HG03066 (cell line): ENCODE results near the gene ACOXL.

Source experiments
- ATAC-seq: cut with Tn5 transposase; IDR thresholded peaks from one replicate; pipeline ENCODE4 v1.9.1; 2021; ENCODE audit warnings: low read depth; ENCODE audit not compliant: unreplicated experiment

Gene ACOXL

DNA sequence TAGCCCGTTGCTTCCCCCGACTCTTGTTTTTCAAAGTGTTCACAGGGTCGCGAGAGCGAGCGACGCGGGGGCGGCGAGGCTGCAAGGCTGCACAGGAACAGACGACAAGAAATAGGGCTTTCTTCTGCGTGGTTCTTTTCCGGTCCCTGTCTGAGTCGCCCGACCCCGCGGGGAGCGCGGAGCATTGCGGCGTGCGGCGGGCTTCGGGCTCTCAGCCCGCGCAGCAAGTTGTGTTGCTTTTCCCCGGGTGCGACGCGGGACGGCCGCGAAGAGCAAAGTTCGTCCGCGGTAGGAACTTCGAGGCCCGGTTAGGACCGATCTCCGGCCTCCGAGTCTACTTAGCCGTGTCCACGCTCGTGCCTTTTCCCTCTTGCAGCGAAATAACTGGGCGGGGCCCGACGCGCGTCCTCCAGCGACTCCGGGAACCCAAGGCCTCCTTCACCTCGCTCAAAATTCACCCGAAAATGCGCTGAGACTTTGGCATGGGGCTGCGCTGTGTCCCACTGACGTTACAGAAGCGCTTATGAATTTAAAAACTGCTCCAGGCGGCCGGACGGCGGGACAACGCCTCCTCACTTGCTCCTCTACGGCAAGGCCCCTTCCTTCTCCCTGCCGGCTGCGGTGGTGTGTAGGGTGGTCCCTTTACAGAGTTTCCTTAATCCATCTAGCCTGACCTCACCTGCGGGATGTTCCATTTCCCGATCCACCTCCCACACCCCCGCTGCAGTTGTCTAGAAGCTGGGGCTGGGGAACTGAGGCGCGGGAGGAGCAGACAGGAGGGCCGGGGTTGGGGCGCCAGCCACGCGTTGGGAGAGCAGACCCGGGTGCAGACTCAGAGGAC is 386.8 kb downstream of the ACOXL start:
- ATAC-seq, result no peak

- ATAC-seq, result no peak
Measured at GRCh38 chr2:111119822-111120252, 387.5 kb downstream of the ACOXL start.

DNA sequence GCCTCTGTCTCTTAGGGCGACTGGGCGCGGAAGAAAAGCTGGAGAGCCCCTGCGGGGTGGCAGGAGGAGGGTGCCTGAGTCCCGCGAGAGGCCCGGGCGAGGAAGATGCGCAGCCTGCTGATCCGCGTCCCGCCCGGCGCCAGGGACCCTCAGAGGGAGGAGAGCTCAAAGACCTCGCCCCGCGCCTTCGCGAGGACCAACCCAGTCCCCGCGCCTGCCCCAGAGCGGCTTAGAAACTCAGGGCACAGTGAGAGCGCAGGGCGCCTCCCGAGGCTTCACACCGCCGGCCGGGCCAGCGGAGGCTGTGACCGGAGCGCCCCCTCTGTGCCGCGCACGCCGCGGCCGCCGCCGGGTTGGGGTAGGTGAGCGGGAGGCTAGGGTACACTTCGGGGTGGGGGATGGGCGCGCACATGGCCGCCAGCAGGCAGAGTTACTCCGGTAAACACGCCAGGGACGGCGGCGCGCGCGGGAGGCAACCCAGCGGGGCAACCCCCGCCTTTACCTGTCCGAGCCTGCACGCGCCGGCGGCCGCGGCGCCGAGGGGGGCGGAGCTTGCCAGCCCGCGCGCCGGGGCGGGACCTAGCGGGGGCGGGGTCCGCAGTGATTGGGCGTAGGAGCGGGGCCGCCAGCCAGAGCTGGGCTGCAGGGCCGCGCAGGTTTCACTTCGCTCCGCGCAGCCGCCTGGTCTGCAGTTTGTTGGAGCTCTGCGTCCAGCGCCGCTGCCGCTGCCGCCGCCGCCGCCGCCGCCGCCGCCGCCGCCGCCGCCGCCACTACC is 388.1 kb downstream of the ACOXL start, which contains the start of gene BCL2L11:
Gene BCL2L11, plus strand, starts transcription at position 662 of the 775 bp plus-strand sequence. CDS start 2,832 bp downstream, outside the sequence.
- peak; percentile 53 for ATAC-seq

DNA sequence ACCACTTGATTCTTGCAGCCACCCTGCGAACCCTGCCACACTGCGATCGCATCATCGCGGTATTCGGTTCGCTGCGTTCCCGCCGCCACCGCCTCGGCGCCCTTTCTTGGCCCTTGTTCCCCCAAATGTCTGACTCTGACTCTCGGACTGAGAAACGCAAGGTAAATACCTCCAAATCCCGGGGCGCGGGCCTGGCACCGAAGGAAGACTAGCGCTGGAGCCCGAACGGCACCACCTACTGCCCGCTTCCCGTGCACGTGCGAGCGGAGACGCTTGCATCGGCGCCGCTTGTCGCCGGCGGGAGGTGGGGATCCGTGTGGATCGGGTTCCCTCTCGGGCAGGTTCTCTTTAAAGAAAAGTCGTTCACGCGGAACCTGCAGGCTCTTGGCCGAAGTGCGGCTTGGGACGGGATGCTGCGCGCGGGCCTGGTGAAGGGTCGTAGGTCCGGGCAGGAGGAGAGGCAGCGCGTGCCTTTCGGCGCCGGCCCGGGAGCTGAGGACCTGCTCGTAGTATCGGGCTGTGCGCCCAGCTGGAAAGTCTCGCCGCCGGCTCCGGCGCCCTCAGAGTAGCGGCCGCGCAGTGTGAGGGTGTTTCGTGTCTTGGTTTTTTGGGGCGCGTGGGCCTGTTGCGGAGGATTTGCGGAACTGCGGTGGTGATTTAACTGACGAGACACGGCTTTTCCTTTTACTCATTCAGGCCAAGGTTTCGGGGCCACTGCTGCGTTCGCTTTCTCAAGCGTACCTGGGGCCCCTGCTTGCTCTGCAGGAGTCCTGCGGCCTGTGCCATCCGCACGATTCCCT is 388.9 kb downstream of the ACOXL start:
- peak; percentile 1 for ATAC-seq

GRCh38 chr2:111121828-111122630 is 389.7 kb downstream of the ACOXL start:
- ATAC-seq, result peak; percentile 42

GRCh38 chr2:111122631-111123421 is 390.5 kb downstream of the ACOXL start:
- ATAC-seq, result no peak

DNA sequence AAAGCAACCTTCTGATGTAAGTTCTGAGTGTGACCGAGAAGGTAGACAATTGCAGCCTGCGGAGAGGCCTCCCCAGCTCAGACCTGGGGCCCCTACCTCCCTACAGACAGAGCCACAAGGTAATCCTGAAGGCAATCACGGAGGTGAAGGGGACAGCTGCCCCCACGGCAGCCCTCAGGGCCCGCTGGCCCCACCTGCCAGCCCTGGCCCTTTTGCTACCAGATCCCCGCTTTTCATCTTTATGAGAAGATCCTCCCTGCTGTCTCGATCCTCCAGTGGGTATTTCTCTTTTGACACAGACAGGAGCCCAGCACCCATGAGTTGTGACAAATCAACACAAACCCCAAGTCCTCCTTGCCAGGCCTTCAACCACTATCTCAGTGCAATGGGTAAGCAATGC is 391.4 kb downstream of the ACOXL start:
- ATAC-seq, result no peak

DNA sequence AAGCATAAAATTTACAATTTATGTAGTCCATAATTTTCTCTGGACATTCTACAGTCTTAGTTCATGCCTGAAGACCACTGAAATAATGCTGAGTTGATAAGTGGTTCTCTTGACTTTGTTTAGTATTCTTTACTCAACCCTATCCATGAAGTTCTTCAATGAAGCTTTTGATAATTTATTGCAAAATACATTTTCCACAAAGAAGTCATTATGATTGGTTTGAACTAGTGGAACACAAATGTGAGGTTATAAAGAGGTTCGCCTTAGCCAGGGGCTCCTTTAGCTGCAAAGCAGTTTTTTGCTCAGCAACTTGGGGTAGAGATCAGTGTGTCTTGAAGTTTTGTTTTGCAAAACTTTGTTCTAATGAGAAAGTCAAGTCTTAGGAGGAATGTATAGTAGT is 394.2 kb downstream of the ACOXL start:
- ATAC-seq, result no peak

DNA sequence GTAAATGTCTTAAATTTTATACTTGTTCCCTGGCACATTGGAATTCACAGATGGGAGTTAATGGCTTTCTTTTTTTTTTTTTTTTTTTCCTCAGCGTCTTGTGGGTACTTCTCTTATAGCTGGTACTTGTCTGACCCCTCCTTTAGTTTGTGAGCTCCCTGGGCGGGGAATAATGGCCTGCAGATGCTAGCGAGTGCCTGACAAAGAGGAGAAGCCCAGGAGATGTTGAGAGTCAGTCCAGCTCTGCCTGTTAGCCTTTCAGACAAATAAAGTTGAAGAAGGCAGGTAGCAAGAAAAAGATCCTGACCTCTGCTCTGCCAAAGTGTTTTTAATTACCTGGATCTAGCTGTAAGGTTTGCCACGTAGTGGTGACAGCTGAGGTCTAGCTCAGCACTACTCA is 395.0 kb downstream of the ACOXL start:
- ATAC-seq, result no peak

- no peak for ATAC-seq
Measured at GRCh38 chr2:111128096-111128495, 395.7 kb downstream of the ACOXL start.

- no peak for ATAC-seq
Measured at GRCh38 chr2:111133603-111134002, 401.2 kb downstream of the ACOXL start.

DNA sequence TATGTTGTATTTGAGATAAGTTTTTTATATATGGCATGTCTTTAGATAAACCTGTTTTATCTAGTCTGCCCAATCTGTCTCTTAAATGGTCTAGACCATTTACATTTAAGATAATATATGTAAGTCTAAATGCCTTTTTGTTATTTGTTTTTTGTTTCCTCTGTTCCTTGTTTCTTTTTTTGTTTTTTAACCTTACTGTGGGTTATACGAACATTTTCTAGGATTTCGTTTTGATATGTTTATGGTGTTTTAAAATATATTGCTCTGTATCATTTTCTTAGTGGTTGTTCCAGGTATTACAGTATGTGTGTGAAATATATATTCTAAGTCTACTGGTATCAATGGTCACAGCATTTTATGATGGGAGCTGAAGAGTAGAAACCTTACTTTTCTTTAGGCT is 401.7 kb downstream of the ACOXL start:
- no peak for ATAC-seq

GRCh38 chr2:111135237-111135909 is 403.0 kb downstream of the ACOXL start:
- ATAC-seq, result no peak

GRCh38 chr2:111135910-111136297 is 403.5 kb downstream of the ACOXL start:
- ATAC-seq, result no peak

GRCh38 chr2:111138839-111139238 is 406.5 kb downstream of the ACOXL start:
- no peak for ATAC-seq

- no peak for ATAC-seq
Measured at GRCh38 chr2:111139637-111140317, 407.4 kb downstream of the ACOXL start.

DNA sequence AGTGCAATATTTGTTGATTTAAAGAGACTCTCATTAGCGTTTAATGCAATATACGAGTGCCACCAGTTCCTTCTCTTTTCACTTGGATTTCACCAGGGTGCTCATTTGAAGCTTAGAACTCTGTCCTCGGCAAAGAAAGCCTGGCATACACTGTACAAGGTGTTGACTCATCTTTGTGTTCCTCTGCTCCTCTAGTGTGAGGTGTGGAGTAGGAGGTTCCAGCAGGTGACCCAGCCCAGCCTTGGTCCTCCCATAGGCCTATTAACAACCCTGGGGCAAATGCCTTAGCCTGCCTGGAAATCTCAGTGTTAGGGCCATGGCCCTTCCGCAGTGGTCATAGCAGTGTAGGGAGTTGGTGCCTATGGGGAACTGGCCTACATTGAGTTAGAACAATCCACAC is 408.4 kb downstream of the ACOXL start:
- ATAC-seq, result no peak

- no peak for ATAC-seq
Measured at GRCh38 chr2:111142101-111142500, 409.7 kb downstream of the ACOXL start.
